T-helper 17 cell (primary cell): ENCODE data around the gene CNDP2. TPM values are rescaled to one million over a fixed set of nuclear protein-coding genes. Genes with fewer than 3 reads are reported as not detected.

Experiments
- ATAC-seq: fragments of 150-1000 bp; cut with Tn5 transposase; 2 replicates; pipeline ENCODE4 v1.10.0; 2021; ENCODE audit warnings: mild to moderate bottlenecking, moderate library complexity
- DNase-seq, 3 donors: peaks; one replicate each; pipeline versions ENCODE4 v3.0.0 to v3.0.0-alpha.2; 2020 to 2021
- H3K9me3 ChIP-seq: one replicate; pipeline ENCODE4 v1.7.0; 2013; ENCODE audit warnings: low read length, mild to moderate bottlenecking; ENCODE audit not compliant: control insufficient read depth, poor library complexity, severe bottlenecking
- H3K27ac Mint-ChIP-seq: one replicate; pipeline ENCODE4 v1.8.0; 2022; ENCODE audit warnings: mild to moderate bottlenecking, moderate library complexity, mixed read lengths
- H3K27me3 Mint-ChIP-seq: one replicate; pipeline ENCODE4 v1.8.0; 2022; ENCODE audit warnings: mixed read lengths
- H3K36me3 Mint-ChIP-seq: one replicate; pipeline ENCODE4 v1.8.0; 2022; ENCODE audit warnings: low read depth, mixed read lengths
- H3K4me1 Mint-ChIP-seq: one replicate; pipeline ENCODE4 v1.8.0; 2022; ENCODE audit warnings: mild to moderate bottlenecking, mixed read lengths
- H3K4me3 Mint-ChIP-seq: one replicate; pipeline ENCODE4 v1.8.0; 2022; ENCODE audit warnings: mild to moderate bottlenecking, moderate library complexity, mixed read lengths
- total RNA-seq, 4 donors: library from RNA in 2 of 4; stranded (reverse) in 2 of 4; gene quantifications; one replicate each; pipeline ENCODE4 v1.2.3 and lab custom pipeline; 2022 to 2026

Gene CNDP2
- total RNA-seq, 2 donors from 2014 or later: 99.6 to 105 TPM

GRCh38 chr18:74509856-74510769 lies 13.9 kb downstream of the CNDP2 start:
- no peaks in the 10 kb centered on the region for H3K9me3 ChIP-seq
- Mint-ChIP-seq H3K27ac (peak overlapping the region; percentile 16), H3K4me3 (no peak overlapping the region), H3K36me3 (peaks cover 20% of the 10 kb centered on the region), H3K27me3 (no peaks in the 10 kb centered on the region), H3K4me1 (peaks cover 20% of the 10 kb centered on the region)
- ATAC-seq (no peak), DNase-seq (no peak)

- Mint-ChIP-seq H3K36me3 (peaks cover 18% of the 10 kb centered on the region), H3K27me3 (no peaks in the 10 kb centered on the region), H3K4me3 (no peak overlapping the region), H3K27ac (peak overlapping the region; percentile 16), H3K4me1 (peaks cover 18% of the 10 kb centered on the region)
- ATAC-seq (no peak), DNase-seq (no peak)
- no peaks in the 10 kb centered on the region for H3K9me3 ChIP-seq
Measured at GRCh38 chr18:74510770-74511095, 14.6 kb downstream of the CNDP2 start.

- H3K27ac Mint-ChIP-seq: peak overlapping the region; percentile 29
- H3K4me1 Mint-ChIP-seq: peaks cover 16% of the 10 kb centered on the region
- no peaks in the 10 kb centered on the region for H3K9me3 ChIP-seq
- DNase-seq (no peak), ATAC-seq (no peak)
- H3K36me3 Mint-ChIP-seq: peaks cover 15% of the 10 kb centered on the region
- no peaks in the 10 kb centered on the region for H3K27me3 Mint-ChIP-seq
- H3K4me3 Mint-ChIP-seq: no peak overlapping the region
Measured at GRCh38 chr18:74511823-74512222, 15.7 kb downstream of the CNDP2 start.

- DNase-seq (no peak), ATAC-seq (no peak)
- no peaks in the 10 kb centered on the region for H3K27me3 Mint-ChIP-seq
- no peak overlapping the region for H3K27ac Mint-ChIP-seq
- peaks cover 12% of the 10 kb centered on the region for H3K4me1 Mint-ChIP-seq
- no peak overlapping the region for H3K4me3 Mint-ChIP-seq
- peaks cover 11% of the 10 kb centered on the region for H3K36me3 Mint-ChIP-seq
- no peaks in the 10 kb centered on the region for H3K9me3 ChIP-seq
Measured at GRCh38 chr18:74512321-74513053, 16.3 kb downstream of the CNDP2 start.

- DNase-seq: no peak
- no peak overlapping the region for H3K4me3 Mint-ChIP-seq
- H3K36me3 Mint-ChIP-seq: peaks cover 9% of the 10 kb centered on the region
- no peak for ATAC-seq
- no peak overlapping the region for H3K27ac Mint-ChIP-seq
- peaks cover 8% of the 10 kb centered on the region for H3K4me1 Mint-ChIP-seq
- H3K9me3 ChIP-seq: no peaks in the 10 kb centered on the region
- H3K27me3 Mint-ChIP-seq: no peaks in the 10 kb centered on the region
Measured at GRCh38 chr18:74513149-74513882, 17.2 kb downstream of the CNDP2 start.

GRCh38 chr18:74513883-74514205 lies 17.7 kb downstream of the CNDP2 start:
- H3K27me3 Mint-ChIP-seq: no peaks in the 10 kb centered on the region
- ATAC-seq (no peak), DNase-seq (no peak)
- no peak overlapping the region for H3K4me3 Mint-ChIP-seq
- H3K27ac Mint-ChIP-seq: no peak overlapping the region
- peaks cover 9% of the 10 kb centered on the region for H3K36me3 Mint-ChIP-seq
- peaks cover 8% of the 10 kb centered on the region for H3K4me1 Mint-ChIP-seq
- no peaks in the 10 kb centered on the region for H3K9me3 ChIP-seq

- H3K36me3 Mint-ChIP-seq: peaks cover 9% of the 10 kb centered on the region
Measured at GRCh38 chr18:74514860-74515495, 18.8 kb downstream of the CNDP2 start.

GRCh38 chr18:74515620-74516231 lies 19.6 kb downstream of the CNDP2 start:
- no peak overlapping the region for H3K27ac Mint-ChIP-seq
- no peaks in the 10 kb centered on the region for H3K9me3 ChIP-seq
- H3K4me1 Mint-ChIP-seq: peaks cover 8% of the 10 kb centered on the region
- ATAC-seq: no peak
- H3K27me3 Mint-ChIP-seq: no peaks in the 10 kb centered on the region
- peaks cover 9% of the 10 kb centered on the region for H3K36me3 Mint-ChIP-seq
- H3K4me3 Mint-ChIP-seq: no peak overlapping the region
- DNase-seq: no peak

More at GRCh38 chr18:74514860-74515495, 18.8 kb downstream of the CNDP2 start:
- ATAC-seq (no peak), DNase-seq (no peak)
- Mint-ChIP-seq H3K4me1 (peaks cover 8% of the 10 kb centered on the region), H3K27ac (no peak overlapping the region), H3K27me3 (no peaks in the 10 kb centered on the region), H3K4me3 (no peak overlapping the region)
- H3K9me3 ChIP-seq: no peaks in the 10 kb centered on the region

GRCh38 chr18:74516271-74517235 lies 20.4 kb downstream of the CNDP2 start:
- Mint-ChIP-seq H3K36me3 (peaks cover 9% of the 10 kb centered on the region), H3K4me1 (peaks cover 8% of the 10 kb centered on the region), H3K27me3 (no peaks in the 10 kb centered on the region), H3K4me3 (no peak overlapping the region), H3K27ac (no peak overlapping the region)
- ATAC-seq (no peak), DNase-seq (no peak)
- no peaks in the 10 kb centered on the region for H3K9me3 ChIP-seq

GRCh38 chr18:74517236-74517630 lies 21.1 kb downstream of the CNDP2 start:
- H3K9me3 ChIP-seq: no peaks in the 10 kb centered on the region
- Mint-ChIP-seq H3K27me3 (no peaks in the 10 kb centered on the region), H3K36me3 (peaks cover 9% of the 10 kb centered on the region), H3K4me1 (peaks cover 8% of the 10 kb centered on the region), H3K27ac (no peak overlapping the region), H3K4me3 (no peak overlapping the region)
- no peak for DNase-seq
- no peak for ATAC-seq

GRCh38 chr18:74518456-74519295 lies 22.5 kb downstream of the CNDP2 start:
- Mint-ChIP-seq H3K4me1 (peaks cover 4% of the 10 kb centered on the region), H3K4me3 (no peak overlapping the region), H3K27ac (no peak overlapping the region), H3K36me3 (peaks cover 3% of the 10 kb centered on the region), H3K27me3 (no peaks in the 10 kb centered on the region)
- DNase-seq (no peak), ATAC-seq (no peak)
- H3K9me3 ChIP-seq: no peaks in the 10 kb centered on the region
